ENCODE measurements around the gene TWIST2. TPM values are rescaled to one million over a fixed set of nuclear protein-coding genes. Genes with fewer than 3 reads are reported as not detected.

Gene TWIST2
- total RNA-seq, 1 experiment from 2014 or later = 0.22 TPM

- H2AK5ac ChIP-seq (ENCODE audit: insufficient read length, low read length) = no peak overlapping the region
- H4K8ac ChIP-seq (replicated peaks; ENCODE audit: insufficient read length, low read depth, low read length) = no peak overlapping the region
- Mint-ChIP-seq H3K27me3 (ENCODE audit: low read depth) (peaks cover 92% of the 10 kb centered on the region), H3K4me3 (peak overlapping the region in 1 of 2 experiments; percentile 65; a peak in 2 of 5 replicates), H3K9me3 (no peaks in the 10 kb centered on the region), H3K36me3 (ENCODE audit: insufficient read depth in 1 of 3, low read depth in 3 of 3) (no peaks in the 10 kb centered on the region), H3K27ac (no peak overlapping the region), H3K4me1 (peaks cover 12 to 17% of the 10 kb centered on the region in 2 experiments)
- H3K4ac ChIP-seq (ENCODE audit: low read depth, low read length) = no peak overlapping the region
- peaks cover 25% of the 10 kb centered on the region for H3K23me2 ChIP-seq (ENCODE audit: insufficient read length, low read depth, low read length, poor library complexity, severe bottlenecking)
- no peak for TF ChIP-seq CTCF (conservative IDR thresholded peaks at IDR 0.05)
- no peak overlapping the region for H3K23ac ChIP-seq (ENCODE audit: insufficient read length, low read depth, low read length)
- no peak overlapping the region for H2BK12ac ChIP-seq (ENCODE audit: insufficient read length, low read depth, low read length)
- H4K20me1 ChIP-seq (ENCODE audit: control insufficient read depth, insufficient read depth, insufficient read length) = no peaks in the 10 kb centered on the region
- H3K79me1 ChIP-seq (ENCODE audit: insufficient read depth, low read depth, low read length, poor library complexity, severe bottlenecking) = no peaks in the 10 kb centered on the region
- no peak overlapping the region for H2BK120ac ChIP-seq (ENCODE audit: low read depth, low read length, poor library complexity, severe bottlenecking)
- DNase-seq = no peak
- no peak overlapping the region for H4K5ac ChIP-seq (ENCODE audit: insufficient read length, low read depth, low read length)
- no peaks in the 10 kb centered on the region for H3K79me2 ChIP-seq (ENCODE audit: insufficient read depth, low read length)
- no peak overlapping the region for H2BK15ac ChIP-seq (ENCODE audit: low read depth, low read length)
- no peak overlapping the region for H2BK5ac ChIP-seq (ENCODE audit: insufficient read length, low read length)
- no peak overlapping the region for H3K56ac ChIP-seq (ENCODE audit: insufficient read length, low read depth, low read length)
- peaks cover 4% of the 10 kb centered on the region; the same call in 1 of the 2 replicates for H3K4me1 ChIP-seq (ENCODE audit: insufficient read depth, low read length)
- no peak overlapping the region for H3K4me2 ChIP-seq (ENCODE audit: insufficient read depth, insufficient read length, low read length)
- H3K18ac ChIP-seq (ENCODE audit: insufficient read length, low read depth, low read length) = no peak overlapping the region
- no peak overlapping the region for H2BK20ac ChIP-seq (ENCODE audit: low read depth, low read length, poor library complexity, severe bottlenecking)
- no peak overlapping the region for H3T11ph ChIP-seq (ENCODE audit: low read length)
- no peak overlapping the region for H2AFZ ChIP-seq (ENCODE audit: low read length)
- H3K14ac ChIP-seq (ENCODE audit: insufficient read depth, low read length) = no peak overlapping the region
- no peaks in the 10 kb centered on the region for H3K9me3 ChIP-seq (ENCODE audit: control insufficient read depth, low read depth, low read length)
- H4K91ac ChIP-seq (ENCODE audit: insufficient read length, low read depth, low read length) = no peak overlapping the region
- no CpG with 5 or more reads among the region's 2 CpGs for WGBS (ENCODE audit: extremely low coverage, insufficient read length, low lambda C conversion rate)
- peaks cover 46% of the 10 kb centered on the region for H3K27me3 ChIP-seq (ENCODE audit: insufficient read depth, low read length)
- H3K27ac ChIP-seq (ENCODE audit: insufficient read length, low read depth, low read length) = no peak overlapping the region
- no peak overlapping the region for H3K9ac ChIP-seq (ENCODE audit: extremely low read depth, insufficient read length, low read length)
Observed at GRCh38 chr2:238850091-238850490, 2.2 kb downstream of the TWIST2 start.

All from H9 (cell line).